NCI-H510A treated with DMSO at 0.1 percent for 48 hours (cell line): Measurements from ENCODE around the gene ALK.

Experiments used
- DNase-seq: peaks from one replicate; lab custom pipeline; 2025; lab: John Stamatoyannopoulos, UW

ALK gene

GRCh38 chr2:29191817-29192216 lies 729.6 kb downstream of the ALK start:
- DNase-seq: no peak

- no peak for DNase-seq
Measured at GRCh38 chr2:29189052-29189451, 732.3 kb downstream of the ALK start.

GRCh38 chr2:29187926-29188325 lies 733.5 kb downstream of the ALK start:
- DNase-seq: no peak

GRCh38 chr2:29186817-29187216 lies 734.6 kb downstream of the ALK start:
- no peak for DNase-seq

- DNase-seq: no peak
Measured at GRCh38 chr2:29184531-29184930, 736.9 kb downstream of the ALK start.

GRCh38 chr2:29182920-29183319 lies 738.5 kb downstream of the ALK start:
- no peak for DNase-seq

- no peak for DNase-seq
Measured at GRCh38 chr2:29182334-29182733, 739.1 kb downstream of the ALK start.

- DNase-seq: no peak
Measured at GRCh38 chr2:29175338-29175737, 746.0 kb downstream of the ALK start.

GRCh38 chr2:29174937-29175336 lies 746.4 kb downstream of the ALK start:
- DNase-seq: no peak

GRCh38 chr2:29166242-29167039 lies 754.9 kb downstream of the ALK start:
- no peak for DNase-seq

- DNase-seq: peak; percentile 25
Measured at GRCh38 chr2:29165362-29166241, 755.8 kb downstream of the ALK start.

GRCh38 chr2:29164091-29164846 lies 757.1 kb downstream of the ALK start:
- DNase-seq: no peak

- no peak for DNase-seq
Measured at GRCh38 chr2:29162204-29162928, 759.0 kb downstream of the ALK start.

GRCh38 chr2:29160184-29160583 lies 761.2 kb downstream of the ALK start:
- DNase-seq: no peak

GRCh38 chr2:29159125-29159524 lies 762.3 kb downstream of the ALK start:
- DNase-seq: peak; percentile 79

GRCh38 chr2:29157131-29157530 lies 764.3 kb downstream of the ALK start:
- DNase-seq: no peak

- peak; percentile 43 for DNase-seq
Measured at GRCh38 chr2:29155578-29155977, 765.8 kb downstream of the ALK start.

- DNase-seq: no peak
Measured at GRCh38 chr2:29154610-29155009, 766.8 kb downstream of the ALK start.

- no peak for DNase-seq
Measured at GRCh38 chr2:29147963-29148362, 773.4 kb downstream of the ALK start.

- no peak for DNase-seq
Measured at GRCh38 chr2:29146197-29146596, 775.2 kb downstream of the ALK start.

GRCh38 chr2:29143657-29144056 lies 777.7 kb downstream of the ALK start:
- no peak for DNase-seq
